Right ventricle myocardium inferior (tissue), 1 donor: ENCODE results near the gene NECAB3. TPM values are rescaled to one million over a fixed set of nuclear protein-coding genes. Genes with fewer than 3 reads are reported as not detected.
"Not testable (repeated sequence)": the region's sequence is repeated elsewhere in the genome, so short reads cannot be mapped to it uniquely, and the experiment has no call there.

Experiments
- ATAC-seq: fragments of 200-7000 bp; cut with Tn5 transposase; one replicate; pipeline ENCODE4 v1.9.1; 2020; ENCODE audit warnings: mild to moderate bottlenecking, moderate library complexity
- DNase-seq: peaks from one replicate; pipeline ENCODE4 v3.0.0; 2021; ENCODE audit errors: missing footprints
- intact Hi-C: fragments of 100-400 bp; cut with DNase I; formaldehyde crosslinking; loops from one replicate; pipeline ENCODE4 v1.11.0; 2022
- total RNA-seq: library from RNA; stranded (reverse); fragmentation: NEBNext Ultra II Directional; extraction: Animal tissue kit (Norgen Biotek cat#: 25700); gene quantifications from one replicate; pipeline ENCODE4 v1.2.1, GENCODE V29; 2021
- donor health status: DM: no; HTN: yes; CAD: no; lungs with severe emphysema.

NECAB3 gene
- total RNA-seq, 1 donor from 2014 or later = 70.8 TPM

DNA sequence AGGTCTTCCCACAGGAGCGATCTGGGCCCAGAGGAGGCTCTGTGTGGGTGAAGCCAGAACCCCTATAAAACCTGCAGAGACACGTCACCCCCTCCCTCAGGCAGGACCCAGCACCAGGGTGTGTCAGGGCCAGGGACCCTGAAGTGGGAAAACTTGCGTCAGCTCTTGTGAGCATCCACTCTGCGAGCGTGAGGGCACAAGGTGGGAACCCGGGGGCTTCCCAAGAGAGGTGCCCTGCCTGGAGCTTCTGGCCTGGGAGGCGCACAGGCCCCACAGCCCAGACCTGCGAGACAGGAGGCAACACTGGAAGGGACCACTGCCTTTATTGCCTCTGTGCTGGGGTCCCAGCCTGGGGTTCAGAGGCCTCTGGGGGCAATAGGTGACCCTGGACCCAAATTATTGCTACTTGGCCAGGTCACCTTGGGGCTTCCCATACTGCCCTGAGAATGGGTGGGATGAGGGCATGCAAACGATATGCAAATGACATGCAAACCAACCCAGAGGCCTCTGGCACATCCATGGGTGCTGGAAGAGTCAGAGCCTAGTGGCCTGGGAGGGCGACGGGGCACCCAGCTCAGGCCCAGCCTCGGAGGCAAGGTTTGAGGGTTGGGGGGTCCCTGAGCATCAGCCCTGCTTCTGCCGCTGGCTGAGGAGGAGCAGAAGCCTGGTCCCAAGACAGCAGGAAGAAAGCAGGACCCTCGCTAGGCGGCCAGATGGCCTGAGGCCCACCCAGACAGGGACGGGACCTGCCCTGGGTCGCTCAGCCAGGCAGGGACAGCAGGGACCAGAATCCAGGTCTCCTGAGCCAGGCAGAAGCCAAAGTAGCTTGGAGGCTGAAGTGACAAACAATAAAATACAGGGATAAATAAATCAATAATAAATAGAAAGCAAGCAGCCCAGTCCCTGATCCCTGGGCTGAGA is 17.2 kb downstream of the NECAB3 start:
- DNase-seq (peak; percentile 39), ATAC-seq (no peak)

DNA sequence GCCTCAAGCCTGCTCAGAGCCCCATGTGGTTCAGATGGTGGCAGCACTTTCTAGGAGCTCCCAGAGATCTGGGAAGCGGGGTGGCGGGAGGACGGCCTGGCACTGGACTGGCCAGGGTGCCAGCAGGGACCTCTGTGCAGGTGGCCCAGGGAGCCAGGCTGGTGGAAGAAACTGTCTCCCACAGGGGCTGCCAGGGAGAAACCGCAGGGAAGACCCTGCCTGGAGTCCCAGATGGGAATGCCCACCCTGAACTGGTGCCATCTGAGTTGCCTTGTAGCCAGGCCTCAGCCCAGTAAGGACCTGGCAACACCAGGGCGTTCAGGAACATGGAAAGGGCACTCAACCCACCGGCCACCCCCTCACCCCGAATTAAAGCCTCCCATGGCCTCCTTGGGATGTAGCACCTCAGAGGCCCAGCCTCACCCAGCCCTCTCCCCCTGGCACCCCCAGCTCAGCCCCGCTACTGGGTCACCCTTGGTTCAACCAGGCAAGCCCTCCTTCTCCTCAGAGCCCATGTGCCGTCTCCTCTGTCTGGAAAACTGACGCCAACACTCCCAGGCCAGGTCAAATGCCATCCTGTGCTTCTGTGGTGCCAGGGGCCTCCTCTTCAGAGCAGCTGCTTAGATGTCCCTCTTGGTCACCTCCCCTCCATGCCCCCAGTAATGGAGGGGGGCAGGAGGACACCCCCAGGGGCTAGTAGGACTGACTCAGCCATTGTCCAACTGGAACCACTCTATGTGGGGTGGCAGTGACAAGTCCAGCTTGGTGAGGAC is 18.0 kb downstream of the NECAB3 start:
- ATAC-seq (no peak), DNase-seq (peak; percentile 20)
- intact Hi-C loops = no loop called here

More for the DNA sequence above, 17.2 kb downstream of the NECAB3 start:
- intact Hi-C loops = no loop called here

DNA sequence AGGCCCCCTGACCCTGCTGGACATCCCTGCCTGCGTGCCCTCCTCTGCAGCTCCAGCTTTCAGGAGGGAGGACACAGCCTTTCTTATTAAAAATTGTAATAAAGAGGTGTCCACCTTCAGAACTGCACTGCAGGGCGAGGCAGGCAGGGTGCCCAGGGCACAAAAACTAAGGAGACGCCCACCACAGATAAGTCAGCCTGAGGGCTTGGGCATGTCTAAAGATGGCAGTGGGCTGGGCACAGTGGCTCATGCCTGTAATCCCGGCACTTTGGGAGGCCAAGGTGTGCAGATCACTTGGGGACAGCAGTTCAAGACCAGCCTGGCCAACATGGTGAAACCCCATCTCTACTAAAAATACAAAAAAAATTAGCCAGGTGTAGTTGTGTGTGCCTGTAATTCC is 19.1 kb downstream of the NECAB3 start:
- ATAC-seq = no peak
- DNase-seq = peak; percentile 13
- intact Hi-C loops = no loop called here

DNA sequence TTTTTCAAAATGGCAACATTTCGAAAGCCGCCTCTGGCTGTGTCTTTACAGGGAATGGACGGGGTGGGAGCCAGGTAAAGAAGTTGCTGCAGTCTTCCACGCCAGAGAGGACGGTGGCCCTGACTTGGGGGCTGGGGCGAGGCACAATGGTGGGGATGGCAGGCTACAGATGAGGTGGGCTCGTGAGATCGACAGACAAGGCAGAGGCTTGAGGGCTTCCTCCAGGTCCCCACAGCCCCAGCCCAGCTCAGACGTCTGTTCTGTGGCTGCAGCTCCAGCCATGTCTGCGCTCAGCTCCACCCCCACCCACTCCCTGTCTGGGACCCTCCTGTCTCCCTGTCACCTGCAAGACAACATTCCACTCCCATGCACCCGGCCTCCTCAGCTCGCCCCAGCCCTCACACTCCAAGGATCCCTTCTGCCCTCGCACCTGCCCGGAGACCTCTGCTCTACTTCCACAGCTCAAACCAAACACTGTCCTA is 19.5 kb downstream of the NECAB3 start:
- DNase-seq (peak; percentile 53), ATAC-seq (no peak)
- intact Hi-C loops = no loop called here

DNA sequence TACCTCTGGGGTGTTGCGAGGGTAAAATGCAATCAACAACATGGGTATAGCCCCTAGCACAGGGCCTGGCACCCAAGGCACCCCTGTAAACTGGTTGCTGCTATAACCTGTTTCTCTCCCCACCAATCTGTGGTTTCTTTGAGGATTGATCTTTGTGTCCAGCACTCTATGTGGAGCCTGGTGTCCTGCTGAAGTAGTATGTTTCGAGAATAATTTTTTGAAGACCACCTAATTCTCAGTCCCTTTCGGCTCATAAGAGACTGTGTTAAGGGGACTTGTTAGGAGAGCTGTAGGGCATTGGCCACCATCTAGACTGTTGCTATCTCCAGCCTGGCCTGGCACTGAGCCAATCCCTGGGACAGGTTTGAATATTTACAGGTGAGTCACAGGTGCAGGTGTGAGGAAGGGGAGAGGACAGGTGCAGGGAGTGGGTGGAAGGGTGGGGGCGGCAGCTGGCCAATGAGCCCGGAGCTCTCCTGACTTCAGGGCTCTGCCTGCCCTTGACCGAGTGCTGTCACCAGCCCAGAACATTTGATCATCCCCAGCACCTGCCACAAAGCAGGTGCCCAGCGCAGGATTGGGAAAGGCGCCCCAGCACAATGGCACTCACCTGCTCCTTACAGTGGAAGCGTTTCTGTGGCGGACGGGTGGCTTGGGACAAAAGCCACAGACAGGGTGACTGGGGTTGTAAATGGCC is 20.2 kb downstream of the NECAB3 start:
- intact Hi-C loops = loop anchor here (2.0 kb wide), 1 partner anchor 197 kb away; no protein-coding TSS in a partner anchor

DNA sequence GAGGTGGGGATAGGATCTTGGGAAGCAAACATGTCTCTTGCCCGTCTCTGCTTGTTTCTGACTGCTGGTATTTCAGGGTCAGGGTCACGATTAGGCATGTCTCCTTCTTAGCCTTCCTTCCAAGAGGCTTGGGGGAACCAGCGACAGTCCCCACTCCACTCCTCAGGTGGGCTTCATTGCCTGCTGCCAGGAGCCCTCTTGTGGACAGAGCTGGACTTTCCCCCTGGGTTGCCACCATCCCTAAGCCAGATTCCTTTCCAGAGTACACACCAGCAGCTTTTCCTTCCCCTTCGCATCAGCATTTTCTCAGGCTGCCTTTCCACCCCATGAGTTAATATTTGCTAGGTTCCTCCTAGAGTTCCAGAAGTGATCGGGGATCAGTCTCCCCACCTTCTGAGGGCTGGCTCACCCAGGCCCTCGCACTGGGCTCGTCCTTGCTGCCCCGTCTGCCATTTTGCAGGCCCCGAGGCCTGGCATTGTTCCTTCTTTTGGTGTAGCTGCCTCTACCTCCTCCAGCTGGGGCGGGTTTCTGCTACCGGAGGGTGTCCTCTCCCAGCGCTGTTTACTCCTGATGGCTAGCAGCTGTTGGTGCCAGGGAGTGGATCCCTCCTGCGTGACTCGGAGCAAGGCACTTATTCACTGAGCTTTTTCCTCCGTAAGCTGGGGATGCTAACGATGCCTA is 20.9 kb downstream of the NECAB3 start:
- DNase-seq (peak; percentile 67), ATAC-seq (peak; percentile 52)
- intact Hi-C loops = loop anchor here (2.0 kb wide), 1 partner anchor 197 kb away; no protein-coding TSS in a partner anchor

More for the DNA sequence above, 20.2 kb downstream of the NECAB3 start:
- DNase-seq (peak; percentile 28), ATAC-seq (peak; percentile 6)

DNA sequence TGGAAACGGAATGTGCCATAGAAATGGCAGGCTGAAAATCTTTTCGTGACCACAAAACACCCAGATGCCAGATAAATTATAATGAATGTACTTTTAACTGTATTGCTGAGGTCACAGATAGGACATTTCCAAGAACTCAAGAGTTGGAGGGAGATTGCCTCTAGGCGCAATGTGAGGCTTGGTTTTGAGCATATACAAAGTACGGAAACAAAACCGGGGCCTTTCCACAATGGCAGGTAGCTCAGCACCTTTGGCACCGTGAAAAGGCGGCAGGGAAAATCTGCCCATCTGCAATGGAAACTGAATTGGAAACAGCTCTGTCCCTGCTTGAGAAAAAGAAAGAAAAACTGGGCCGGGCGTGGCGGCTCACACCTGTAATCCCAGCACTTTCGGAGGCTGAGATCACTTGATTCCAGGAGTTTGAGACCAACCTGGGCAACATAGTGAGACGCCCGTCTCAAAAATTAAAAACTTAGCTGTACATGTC is 22.6 kb downstream of the NECAB3 start:
- DNase-seq (no peak), ATAC-seq (no peak)
- intact Hi-C loops = loop anchor here (2.0 kb wide), 1 partner anchor 195 kb away; no protein-coding TSS in a partner anchor

DNA sequence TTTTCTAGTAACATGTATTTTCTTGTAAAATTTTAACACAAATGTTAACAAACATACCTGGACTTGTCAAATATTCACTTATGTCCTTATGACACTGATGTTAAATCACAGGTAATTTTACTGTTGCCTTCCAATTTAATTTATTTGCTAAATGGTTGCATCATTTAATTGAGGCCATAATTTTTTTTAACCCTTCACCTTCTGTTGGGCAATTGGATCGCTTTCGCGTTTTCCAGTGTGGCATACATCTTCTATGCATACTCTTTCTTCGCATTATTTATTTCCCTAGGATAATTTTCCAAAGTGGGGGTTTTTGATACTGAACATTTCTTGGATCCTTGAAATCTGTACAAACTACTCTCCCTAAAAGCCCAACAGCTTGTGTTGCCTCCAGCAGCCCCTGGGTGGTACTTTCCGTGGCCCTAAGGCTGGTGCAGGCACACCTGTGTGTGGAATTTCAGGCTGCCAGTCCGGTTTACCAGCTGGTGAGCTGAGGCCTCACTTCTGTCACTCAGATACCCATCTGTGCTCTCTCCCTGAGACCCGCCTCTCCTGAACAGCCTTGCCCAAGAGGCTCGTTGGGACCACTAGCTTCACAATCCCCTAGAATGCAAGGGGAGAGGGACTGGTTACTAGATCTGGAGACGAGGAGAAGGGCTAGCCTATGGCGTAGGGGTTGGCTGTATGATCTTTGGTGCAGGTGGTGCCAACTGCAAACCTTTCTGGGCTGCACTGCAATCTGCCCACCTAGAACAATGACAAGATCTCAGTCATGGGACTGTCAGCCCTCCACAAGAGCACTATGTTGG is 23.3 kb downstream of the NECAB3 start:
- no peak for ATAC-seq
- no peak for DNase-seq
- intact Hi-C loops = no loop called here

DNA sequence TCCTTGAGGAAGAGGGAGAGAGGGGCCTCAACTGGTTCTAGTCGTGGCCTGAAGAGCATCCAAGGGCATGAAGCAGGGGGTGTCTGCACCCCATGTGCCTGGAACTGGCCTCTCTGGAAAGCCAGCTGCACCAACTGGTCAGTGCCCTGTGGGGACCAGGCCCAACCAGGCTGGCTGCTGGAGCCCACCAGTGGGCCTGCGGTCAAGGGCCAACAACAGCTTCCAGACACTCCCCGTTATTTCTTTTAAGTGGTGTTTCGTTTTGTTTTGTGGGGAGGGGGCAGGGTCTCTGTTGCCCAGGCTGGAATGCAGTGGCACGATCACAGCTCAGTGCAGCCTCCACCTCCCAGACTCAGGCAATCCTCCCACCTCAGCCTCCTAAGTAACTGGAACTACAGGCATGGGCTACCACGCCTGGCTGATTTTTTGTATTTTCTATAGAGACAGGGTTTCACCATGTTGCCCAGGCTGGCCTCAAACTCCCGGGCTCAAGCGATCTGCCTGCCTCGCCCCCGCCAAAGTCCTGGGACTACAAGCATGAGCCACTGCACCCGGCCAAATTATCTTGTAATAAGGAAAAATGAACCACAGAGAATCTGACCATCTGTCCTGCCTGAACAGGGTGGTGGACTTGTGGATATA is 24.0 kb downstream of the NECAB3 start:
- DNase-seq = no peak
- intact Hi-C loops = no loop called here
- ATAC-seq = no peak

DNA sequence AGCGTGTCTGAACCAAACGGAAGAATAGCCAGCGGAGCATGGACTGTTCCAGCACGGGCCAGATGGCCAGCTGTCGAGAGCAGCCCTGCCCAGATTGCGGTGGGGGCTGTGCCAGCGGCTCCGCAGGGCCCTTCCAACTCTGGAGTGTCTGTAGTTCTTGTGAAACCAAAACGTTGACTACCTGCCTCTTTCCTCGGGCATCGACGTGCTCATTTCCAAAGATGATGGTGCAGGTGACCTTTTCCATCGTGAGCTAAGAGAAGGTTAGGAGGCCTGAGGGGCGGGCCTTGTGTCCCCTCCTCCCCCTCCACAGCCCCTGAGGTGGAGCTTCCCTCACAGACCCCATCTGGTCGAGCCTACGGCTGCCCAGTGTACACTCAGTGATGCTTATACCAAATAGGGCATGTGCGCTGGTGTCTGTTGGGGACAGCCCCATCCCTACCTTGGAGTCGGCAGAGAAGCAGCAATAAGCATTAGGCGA is 25.0 kb downstream of the NECAB3 start:
- intact Hi-C loops = no loop called here
- ATAC-seq = peak; percentile 81
- DNase-seq = peak; percentile 82

DNA sequence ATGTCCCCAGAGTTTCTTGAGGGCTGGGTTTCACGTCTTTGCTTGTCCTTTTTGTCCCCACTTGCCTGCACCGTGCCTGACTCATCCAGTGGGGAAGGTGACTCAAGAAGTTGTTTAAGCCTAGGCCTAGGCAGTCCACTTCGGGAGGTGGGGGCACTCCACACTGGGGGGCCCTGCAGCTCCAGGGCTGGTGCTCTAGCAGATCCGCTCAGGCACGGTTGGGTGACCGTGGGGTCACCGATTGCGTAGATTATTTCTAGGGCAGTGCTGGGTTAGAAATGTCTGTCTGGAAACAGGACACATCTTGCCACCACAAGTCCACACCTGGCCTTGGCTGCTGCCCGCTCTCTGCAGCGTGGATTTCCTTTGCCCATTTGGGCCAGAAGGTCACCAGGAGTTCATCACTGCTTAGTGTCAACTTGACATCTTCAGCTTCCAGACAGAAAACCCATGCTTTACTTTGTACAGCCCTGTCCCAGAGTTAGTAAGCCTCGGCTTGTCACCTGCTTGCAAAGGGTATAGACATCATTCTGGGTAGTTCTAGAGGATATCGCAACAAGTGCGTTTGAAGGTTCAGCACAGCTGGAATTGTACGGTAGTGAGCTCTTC is 25.7 kb downstream of the NECAB3 start:
- intact Hi-C loops = no loop called here
- no peak for DNase-seq
- ATAC-seq = peak; percentile 13

DNA sequence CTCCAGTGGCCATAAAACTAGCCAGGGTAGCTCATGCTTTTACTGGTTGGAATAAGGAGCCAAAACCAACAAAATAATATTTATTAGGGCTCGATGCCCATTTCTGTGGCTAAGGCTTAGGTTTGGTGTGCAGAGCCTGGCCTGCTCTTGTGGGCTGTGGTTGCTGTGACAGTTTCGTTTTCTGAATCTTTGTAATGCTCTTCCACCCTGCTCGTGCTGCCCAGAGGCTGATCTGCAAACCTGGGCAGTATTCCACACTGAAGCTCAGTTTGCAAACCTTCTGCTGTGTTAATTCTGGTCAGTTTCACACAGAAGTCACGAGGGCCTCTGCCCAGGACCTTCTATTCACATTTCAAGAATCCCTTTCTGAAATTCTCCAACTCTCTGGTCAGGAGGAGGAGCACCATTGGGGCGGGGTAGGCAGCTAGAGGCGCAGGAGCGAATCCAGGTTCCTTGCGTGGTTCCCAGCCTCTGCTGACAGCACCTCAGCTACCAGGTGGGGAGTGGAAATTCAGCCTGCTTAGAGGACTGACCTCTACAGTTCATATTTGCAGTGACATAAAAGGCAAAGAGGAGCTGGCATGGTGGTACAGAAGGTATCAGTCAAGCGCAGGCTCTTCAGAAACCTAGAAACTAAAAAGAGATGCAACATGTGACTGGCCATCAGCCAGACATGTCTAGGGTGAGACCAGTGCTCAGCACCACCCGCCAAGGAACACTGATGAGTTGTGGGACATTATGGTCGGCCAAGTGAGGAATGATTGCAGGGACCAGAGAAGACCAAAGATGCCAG is 26.4 kb downstream of the NECAB3 start:
- intact Hi-C loops = no loop called here
- DNase-seq = no peak
- peak; percentile 63 for ATAC-seq

DNA sequence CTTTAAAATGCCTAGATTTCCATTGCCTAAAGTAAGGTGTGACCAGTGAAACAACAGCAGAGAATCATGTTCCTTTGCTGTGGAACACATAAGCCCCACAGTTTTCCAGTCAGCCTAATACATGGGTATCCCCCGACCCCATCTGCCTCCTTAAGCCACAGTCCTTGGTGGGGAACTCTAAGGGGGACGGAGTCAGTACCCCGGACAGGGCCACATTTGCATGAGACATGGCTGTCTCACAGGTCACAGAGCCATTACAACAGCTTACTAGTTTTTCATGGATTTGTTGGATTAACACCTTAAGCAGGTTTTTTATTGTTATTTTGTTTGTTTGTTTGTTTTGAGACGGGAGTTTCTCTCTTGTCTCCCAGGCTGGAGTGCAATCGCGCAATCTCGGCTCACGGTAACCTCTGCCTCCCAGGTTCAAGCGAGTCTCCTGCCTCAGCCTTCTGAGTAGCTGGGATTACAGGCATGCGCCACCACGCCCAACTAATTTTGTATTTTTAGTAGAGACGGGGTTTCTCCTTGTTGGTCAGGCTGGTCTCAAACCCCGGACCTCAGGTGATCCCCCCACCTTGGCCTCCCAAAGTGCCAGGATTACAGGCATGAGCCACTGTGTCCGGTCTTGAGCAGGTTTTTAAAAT is 27.1 kb downstream of the NECAB3 start:
- DNase-seq, intact Hi-C loops, ATAC-seq: not testable (repeated sequence)

DNA sequence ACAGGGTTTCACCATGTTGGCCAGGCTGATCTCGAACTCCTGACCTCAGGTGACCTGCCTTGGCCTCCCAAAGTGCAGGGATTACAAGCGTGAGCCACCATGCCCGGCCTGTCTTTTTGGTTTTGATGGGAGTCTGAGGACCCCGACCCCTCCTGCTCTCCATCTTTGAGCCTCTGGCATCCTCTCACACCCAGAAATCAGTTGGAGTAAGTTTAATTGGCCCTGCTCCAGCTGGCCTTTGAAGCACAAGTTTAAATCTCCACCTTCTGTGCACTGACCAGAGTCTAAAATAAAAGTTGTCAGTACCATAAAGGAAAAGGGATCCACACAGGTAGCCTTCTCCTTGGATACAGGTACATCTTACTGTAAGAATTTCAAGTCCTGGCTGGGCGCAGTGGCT is 28.0 kb downstream of the NECAB3 start:
- intact Hi-C loops = no loop called here
- no peak for ATAC-seq
- no peak for DNase-seq

DNA sequence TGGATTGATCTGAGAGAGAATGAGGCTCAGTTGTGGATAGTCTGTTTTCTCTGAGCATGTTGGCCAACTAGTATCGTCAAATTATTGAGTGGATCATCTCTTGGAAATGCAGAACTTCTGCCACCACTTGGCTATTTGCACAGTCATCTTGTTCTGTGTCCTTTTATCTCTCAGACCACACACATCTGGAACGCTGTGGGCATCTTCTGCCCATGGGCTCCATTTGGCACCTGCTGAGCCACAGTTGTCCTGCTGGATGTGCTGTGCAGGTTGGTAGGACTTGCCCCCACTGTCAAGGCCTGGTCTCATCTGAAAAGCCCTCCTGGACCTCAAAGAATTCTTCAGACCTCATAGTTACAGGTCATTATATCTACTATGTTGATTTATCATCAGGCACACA is 28.8 kb downstream of the NECAB3 start:
- intact Hi-C loops = no loop called here
- ATAC-seq (no peak), DNase-seq (no peak)
